Middle frontal gyrus (tissue), 1 donor: ENCODE results near the gene COX4I2.
"Not testable (repeated sequence)": the region's sequence is repeated elsewhere in the genome, so short reads cannot be mapped to it uniquely, and the experiment has no call there.

ENCODE experiments used
- DNase-seq: peaks from one replicate; pipeline ENCODE4 v3.0.0-alpha.2; 2015; ENCODE audit warnings: low spot score; ENCODE audit errors: extremely low spot score

Gene COX4I2

GRCh38 chr20:31637660-31638059 lies at the start of gene COX4I2:
Gene COX4I2, plus strand, starts transcription at chr20:31637912. Its CDS starts 1,106 bp downstream, at chr20:31639018.
- no peak for DNase-seq

GRCh38 chr20:31590717-31591225 lies 46.9 kb upstream of the COX4I2 start:
- DNase-seq, result no peak

- no peak for DNase-seq
Measured at GRCh38 chr20:31593221-31594001, 44.3 kb upstream of the COX4I2 start.

DNA sequence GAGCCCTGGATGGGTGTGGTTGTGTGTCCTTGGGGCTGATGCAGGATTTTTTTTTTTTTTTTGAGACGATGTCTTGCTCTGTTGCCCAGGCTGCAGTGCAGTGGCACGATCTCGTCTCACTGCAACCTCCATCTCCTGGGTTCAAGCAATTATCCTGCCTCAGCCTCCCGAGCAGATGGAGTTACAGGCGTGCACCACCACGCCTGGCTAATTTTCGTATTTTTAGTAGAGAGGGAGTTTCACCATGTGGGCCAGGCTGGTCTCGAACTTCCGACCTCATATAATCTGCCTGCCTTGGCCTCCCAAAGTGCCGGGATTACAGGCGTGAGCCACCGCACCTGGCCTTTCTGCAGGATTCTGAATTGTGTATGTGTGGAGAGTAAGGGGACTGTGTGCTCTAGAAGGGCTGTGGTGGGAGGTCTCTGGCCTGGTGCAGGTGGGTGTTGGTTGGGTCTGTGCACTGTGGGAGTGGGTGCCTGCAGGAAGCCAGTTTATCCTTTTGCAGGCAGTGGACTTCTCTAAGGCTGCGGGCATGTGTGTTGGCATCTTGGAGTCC lies 43.6 kb upstream of the COX4I2 start:
- DNase-seq, result no peak

DNA sequence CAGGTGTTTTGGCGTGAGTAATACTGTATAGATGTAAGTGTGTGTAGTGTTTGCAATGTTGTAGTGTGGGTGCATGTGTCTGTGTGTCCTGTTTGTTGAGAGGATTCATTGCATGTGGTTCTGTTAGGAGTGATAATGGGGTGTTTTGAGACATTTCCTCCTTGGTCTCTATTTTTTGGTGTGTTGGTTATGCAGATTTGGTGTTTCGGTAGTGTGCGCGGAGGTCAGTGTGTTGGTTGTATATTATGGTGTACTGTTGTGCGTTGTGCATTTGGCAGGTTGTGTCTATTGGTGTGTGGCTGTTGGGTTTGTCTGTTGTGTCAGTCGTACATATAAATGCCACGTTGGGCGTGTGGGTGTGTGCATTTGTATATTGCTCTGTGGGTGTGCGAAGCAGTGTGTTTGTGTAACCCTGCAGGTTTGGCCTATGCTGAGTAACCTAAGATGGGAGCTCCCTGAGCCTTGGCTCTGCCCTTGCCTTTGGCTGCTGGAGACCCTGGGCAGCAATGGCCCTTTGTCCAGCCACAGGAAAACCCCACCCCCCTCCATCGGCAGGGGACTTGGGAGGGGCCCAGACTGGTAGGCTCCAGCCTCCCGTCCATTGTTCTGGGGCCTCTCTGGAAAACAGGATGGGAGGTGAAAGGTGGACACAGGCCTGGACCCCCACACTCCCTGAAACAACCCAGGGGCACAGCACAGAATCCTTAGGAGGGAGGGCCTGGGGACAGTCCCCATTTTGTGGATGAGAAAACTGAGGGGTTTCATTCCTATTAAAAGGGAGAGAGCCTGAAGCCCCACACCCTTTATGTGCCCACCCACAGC lies 42.9 kb upstream of the COX4I2 start:
- no peak for DNase-seq

- DNase-seq, result no peak
Measured at GRCh38 chr20:31595380-31595653, 42.4 kb upstream of the COX4I2 start.

DNA sequence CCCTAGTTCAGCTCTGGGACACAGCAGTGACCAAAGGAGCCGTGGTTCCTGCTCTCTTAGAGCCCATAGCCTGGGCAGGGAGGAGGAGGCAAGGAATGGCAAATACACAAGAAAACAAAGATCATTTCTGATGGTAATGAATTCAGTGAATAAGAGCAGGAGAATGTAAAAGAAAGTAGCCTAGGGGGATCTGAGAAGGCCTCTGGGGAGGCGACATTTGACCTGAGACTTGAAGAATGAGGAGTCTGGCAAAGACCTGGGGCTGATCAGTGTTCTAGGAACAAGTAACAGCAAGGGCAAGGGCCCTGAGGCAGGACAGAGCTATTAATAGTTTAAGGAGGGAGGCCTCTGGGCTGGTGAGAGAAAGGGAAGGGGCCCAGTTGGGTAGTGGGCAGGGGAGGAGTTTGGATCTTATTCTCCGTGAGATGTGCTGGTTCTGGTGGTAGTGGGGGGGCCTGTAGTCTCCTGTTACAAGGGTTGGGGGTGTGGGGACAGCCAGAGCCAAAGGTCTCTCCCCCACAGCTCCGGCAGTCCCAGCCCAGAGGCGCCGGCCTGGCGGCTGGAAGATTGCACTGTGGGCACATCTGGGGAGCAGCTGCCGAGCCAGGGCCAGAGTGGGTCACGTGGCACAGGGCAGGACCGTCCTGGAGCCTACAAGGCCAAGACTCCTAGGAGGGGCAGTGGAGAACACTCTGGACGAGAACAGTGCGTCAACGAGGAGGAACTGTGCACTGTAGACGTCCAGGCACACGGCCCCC lies 41.9 kb upstream of the COX4I2 start:
- no peak for DNase-seq

DNA sequence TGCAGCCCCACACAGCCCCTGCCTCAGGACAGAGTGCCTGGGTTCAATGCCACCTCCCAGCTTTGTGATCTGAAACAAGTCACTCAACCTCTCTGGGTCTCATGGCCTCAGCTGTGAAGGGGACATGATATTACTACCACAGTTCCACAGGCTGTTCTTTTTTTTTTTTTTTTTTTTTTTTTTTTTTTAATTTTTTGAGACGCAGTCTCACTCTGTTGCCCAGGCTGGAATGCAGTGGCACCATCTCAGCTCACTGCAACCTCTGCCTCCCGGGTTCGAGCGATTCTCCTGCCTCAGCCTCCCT lies 41.3 kb upstream of the COX4I2 start:
- DNase-seq, result not testable (repeated sequence)

DNA sequence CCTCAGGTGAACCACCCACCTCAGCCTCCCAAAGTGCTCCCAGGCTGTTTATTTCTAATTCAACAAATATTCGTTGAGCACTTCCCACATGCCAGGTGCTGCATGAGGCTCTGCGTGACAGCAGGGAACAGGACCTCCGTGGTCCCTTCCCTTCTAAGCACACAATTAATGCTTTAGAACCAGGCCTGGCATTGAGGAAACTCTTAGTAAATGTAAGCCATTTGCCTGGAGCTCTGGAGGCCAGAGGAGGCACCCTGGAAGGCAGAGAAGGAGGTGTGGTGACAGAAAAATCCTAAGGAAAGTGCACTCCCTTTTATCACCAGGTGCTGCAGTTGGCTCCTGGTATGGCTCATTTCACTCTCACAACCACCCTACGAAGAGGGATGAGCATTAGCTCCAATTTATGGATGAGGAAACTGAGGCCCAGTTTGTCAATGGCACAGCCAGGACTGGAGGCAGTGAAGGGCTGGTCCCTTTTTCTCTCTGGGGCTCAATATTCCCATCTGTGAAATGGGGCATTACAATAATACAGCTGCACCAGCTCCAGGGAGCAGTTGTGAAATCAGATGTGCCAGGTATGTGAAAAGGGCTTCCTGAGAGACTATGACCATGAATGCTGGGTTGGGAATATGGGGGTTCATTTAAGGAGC lies 40.8 kb upstream of the COX4I2 start:
- DNase-seq, result no peak

- no peak for DNase-seq
Measured at GRCh38 chr20:31597481-31597855, 40.2 kb upstream of the COX4I2 start.

DNA sequence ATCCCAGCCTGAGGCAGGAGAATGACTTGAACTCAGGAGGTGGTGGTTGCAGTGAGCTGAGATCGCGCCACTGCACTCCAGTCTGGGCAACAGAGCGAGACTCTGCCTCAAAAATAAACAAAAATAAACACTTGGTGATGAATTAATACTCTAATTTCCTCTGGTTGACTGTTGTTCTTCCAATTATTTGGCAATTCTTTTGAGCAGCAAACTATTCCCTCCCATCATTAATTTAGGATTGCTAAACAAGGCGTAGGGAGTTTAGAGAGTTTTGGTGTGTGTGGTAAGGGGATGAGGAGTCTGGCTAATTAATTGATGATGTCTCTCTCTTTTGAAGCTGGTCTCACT lies 35.3 kb upstream of the COX4I2 start:
- no peak for DNase-seq

DNA sequence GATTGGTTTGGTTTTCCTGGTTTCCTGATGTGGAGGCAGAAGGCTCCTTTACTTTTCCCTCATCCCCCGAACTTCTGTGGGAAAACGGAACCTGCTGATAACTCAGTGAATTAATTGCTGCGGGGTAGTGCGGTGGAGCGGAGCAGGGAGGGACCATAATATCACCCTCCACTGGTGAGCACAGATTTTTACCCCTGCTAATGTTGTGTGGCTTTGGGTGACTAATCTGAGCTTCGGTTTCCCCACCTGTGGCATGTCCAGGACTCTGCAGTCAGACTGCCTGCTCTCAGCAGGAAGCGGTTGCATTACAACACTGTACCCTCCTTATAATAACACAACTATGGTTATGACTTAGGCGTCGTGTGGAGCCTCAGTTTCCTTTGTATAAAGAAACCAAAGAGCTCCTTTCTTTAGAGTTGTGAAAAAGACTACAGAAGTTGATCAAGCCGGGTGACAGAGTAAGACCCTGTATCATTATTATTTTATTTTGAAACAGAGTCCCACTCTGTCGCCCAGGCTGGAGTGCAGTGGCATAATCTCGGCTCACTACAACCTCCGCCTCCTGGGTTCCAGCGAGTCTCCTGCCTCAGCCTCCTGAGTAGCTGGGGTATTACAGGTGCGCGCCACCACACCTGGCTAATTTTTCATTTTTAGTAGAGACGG lies 34.8 kb upstream of the COX4I2 start:
- no peak for DNase-seq

- peak; percentile 70 for DNase-seq
Measured at GRCh38 chr20:31603822-31604566, 33.7 kb upstream of the COX4I2 start.

GRCh38 chr20:31604567-31605030 lies 33.1 kb upstream of the COX4I2 start:
- DNase-seq, result no peak

DNA sequence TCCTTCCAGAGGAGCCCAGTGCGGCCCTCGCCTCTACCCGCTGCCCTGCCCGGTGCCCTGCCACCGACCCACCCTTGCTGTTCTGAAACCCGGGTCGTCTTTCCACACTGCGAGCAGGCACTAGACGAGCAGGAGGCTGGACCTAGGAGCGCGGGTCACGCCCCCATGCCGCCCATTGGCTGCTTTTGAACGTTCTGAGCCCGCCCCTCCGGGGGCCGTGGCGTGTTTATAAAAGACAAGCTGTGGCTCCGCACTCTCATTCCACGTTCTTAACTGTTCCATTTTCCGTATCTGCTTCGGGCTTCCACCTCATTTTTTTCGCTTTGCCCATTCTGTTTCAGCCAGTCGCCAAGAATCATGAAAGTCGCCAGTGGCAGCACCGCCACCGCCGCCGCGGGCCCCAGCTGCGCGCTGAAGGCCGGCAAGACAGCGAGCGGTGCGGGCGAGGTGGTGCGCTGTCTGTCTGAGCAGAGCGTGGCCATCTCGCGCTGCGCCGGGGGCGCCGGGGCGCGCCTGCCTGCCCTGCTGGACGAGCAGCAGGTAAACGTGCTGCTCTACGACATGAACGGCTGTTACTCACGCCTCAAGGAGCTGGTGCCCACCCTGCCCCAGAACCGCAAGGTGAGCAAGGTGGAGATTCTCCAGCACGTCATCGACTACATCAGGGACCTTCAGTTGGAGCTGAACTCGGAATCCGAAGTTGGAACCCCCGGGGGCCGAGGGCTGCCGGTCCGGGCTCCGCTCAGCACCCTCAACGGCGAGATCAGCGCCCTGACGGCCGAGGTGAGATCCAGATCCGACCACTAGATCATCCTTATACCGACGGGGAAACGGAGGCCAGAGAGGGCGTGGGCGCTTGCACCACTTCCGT lies 32.4 kb upstream of the COX4I2 start, which contains the start of gene ID1:
TSS of gene ID1 (plus strand) at position 259 of the 871 bp plus-strand sequence. CDS start at position 358, 99 bp downstream.
- DNase-seq, result peak; percentile 86

DNA sequence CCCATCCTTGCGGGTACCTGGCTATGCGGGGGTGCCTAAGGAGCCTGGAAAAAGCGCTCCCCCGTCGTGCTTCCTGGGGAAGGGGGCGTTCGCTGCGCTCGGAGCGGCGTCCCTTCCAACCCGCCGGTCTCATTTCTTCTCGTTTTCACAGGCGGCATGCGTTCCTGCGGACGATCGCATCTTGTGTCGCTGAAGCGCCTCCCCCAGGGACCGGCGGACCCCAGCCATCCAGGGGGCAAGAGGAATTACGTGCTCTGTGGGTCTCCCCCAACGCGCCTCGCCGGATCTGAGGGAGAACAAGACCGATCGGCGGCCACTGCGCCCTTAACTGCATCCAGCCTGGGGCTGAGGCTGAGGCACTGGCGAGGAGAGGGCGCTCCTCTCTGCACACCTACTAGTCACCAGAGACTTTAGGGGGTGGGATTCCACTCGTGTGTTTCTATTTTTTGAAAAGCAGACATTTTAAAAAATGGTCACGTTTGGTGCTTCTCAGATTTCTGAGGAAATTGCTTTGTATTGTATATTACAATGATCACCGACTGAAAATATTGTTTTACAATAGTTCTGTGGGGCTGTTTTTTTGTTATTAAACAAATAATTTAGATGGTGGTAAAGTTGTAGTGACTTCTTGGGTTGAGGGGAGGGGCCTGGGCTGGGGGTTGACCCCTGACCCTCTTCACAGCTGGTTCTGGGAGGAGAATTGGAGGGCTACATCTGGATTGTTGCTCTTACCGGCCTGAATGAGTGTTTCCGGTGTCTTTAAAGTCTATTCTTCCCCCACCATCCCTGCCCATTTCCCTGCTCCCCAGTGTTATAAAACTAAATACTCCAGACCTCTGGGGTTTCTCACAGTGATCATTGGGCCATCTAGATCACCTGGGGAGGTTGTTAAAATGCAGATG lies 31.6 kb upstream of the COX4I2 start:
- DNase-seq, result no peak

GRCh38 chr20:31606804-31607639 lies 30.7 kb upstream of the COX4I2 start:
- no peak for DNase-seq
